K562 (cell line): ENCODE results near the gene GZMM. TPM values are rescaled to one million over a fixed set of nuclear protein-coding genes. Genes with fewer than 3 reads are reported as not detected.

ENCODE experiments used
- ARID4B ChIP-seq: sonication (generic); formaldehyde crosslinking; IDR thresholded peaks from 2 replicates; pipeline ENCODE4 v1.8.0; 2022; ENCODE audit warnings: mild to moderate bottlenecking, missing genetic modification reagents
- CBFA2T3 ChIP-seq: fragments of 450-650 bp; IDR thresholded peaks from 2 replicates; pipeline ENCODE4 v1.6.1; 2017
- E2F3 ChIP-seq: fragments of 250-450 bp; sonication (Bioruptor Pico); IDR thresholded peaks from 2 replicates; pipeline ENCODE4 v1.4.0; 2020; ENCODE audit warnings: mild to moderate bottlenecking
- E4F1 ChIP-seq: fragments of 250-450 bp; sonication (Bioruptor Pico); IDR thresholded peaks from 2 replicates; pipeline ENCODE4 v1.5.0; 2021; ENCODE audit warnings: mild to moderate bottlenecking, borderline replicate concordance
- ELF1 ChIP-seq: fragments of 200-800 bp; sonication (Bioruptor generic); IDR thresholded peaks from 2 replicates; pipeline ENCODE4 v1.6.1; 2016; ENCODE audit warnings: missing genetic modification characterization, missing compliant biosample characterization
- FOXK1 ChIP-seq: sonication (generic); formaldehyde crosslinking; IDR thresholded peaks from 2 replicates; pipeline ENCODE4 v1.8.0; 2022; ENCODE audit warnings: missing genetic modification reagents, mild to moderate bottlenecking, borderline replicate concordance
- HOMEZ ChIP-seq: fragments of 250-450 bp; sonication (Bioruptor Pico); IDR thresholded peaks from 2 replicates; pipeline ENCODE4 v1.4.0; 2020; ENCODE audit warnings: mild to moderate bottlenecking, moderate library complexity
- HSF4 ChIP-seq: fragments of 250-450 bp; sonication (Bioruptor Pico); IDR thresholded peaks from 2 replicates; pipeline ENCODE4 v2.1.2; 2022; ENCODE audit warnings: mild to moderate bottlenecking, moderate library complexity, borderline replicate concordance
- KDM2B ChIP-seq: fragments of 250-450 bp; sonication (Bioruptor Pico); IDR thresholded peaks from 2 replicates; pipeline ENCODE4 v1.8.0; 2021; ENCODE audit warnings: mild to moderate bottlenecking, moderate library complexity
- KLF6 ChIP-seq: fragments of 250-450 bp; sonication (Bioruptor Pico); IDR thresholded peaks from 2 replicates; pipeline ENCODE4 v1.4.0; 2020; ENCODE audit warnings: mild to moderate bottlenecking, moderate library complexity, borderline replicate concordance
- POLR2G ChIP-seq: fragments of 200-400 bp; formaldehyde crosslinking; IDR thresholded peaks from 2 replicates; pipeline ENCODE4 v1.6.1; 2017; ENCODE audit warnings: low read depth, mild to moderate bottlenecking, antibody characterized with exemption, low read length, moderate library complexity
- SNAPC5 ChIP-seq: fragments of 250-450 bp; sonication (Bioruptor Pico); IDR thresholded peaks from 2 replicates; pipeline ENCODE4 v1.8.0; 2021; ENCODE audit warnings: moderate library complexity, mild to moderate bottlenecking, inconsistent platforms
- SNIP1 ChIP-seq: fragments of 450-650 bp; IDR thresholded peaks from 2 replicates; pipeline ENCODE4 v1.7.1; 2017; ENCODE audit warnings: low read depth, mild to moderate bottlenecking
- SRSF3 ChIP-seq: fragments of 200-400 bp; formaldehyde crosslinking; IDR thresholded peaks from 2 replicates; pipeline ENCODE4 v1.6.1; 2016; ENCODE audit warnings: mild to moderate bottlenecking, low read length, moderate library complexity; ENCODE audit not compliant: insufficient read depth
- STAT5B ChIP-seq: fragments of 250-450 bp; sonication (Bioruptor Pico); IDR thresholded peaks from 2 replicates; pipeline ENCODE4 v1.8.0; 2021; ENCODE audit warnings: mild to moderate bottlenecking, inconsistent platforms
- TGIF2 ChIP-seq: sonication (generic); formaldehyde crosslinking; IDR thresholded peaks from 2 replicates; pipeline ENCODE4 v1.8.1; 2022; ENCODE audit warnings: mild to moderate bottlenecking, missing genetic modification reagents, moderate library complexity
- ZBED1 ChIP-seq: IDR thresholded peaks from 2 replicates; pipeline ENCODE4 v1.6.1; 2014
- ZNF24 ChIP-seq: fragments of 450-650 bp; IDR thresholded peaks from 2 replicates; pipeline ENCODE4 v1.6.1; 2016
- ZNF324 ChIP-seq: fragments of 250-450 bp; sonication (Bioruptor Pico); IDR thresholded peaks from 2 replicates; pipeline ENCODE4 v1.4.0; 2020; ENCODE audit warnings: mild to moderate bottlenecking
- ZNF717 ChIP-seq: fragments of 250-450 bp; sonication (Bioruptor Pico); IDR thresholded peaks from 2 replicates; pipeline ENCODE4 v1.5.0; 2021
- ZNF76 ChIP-seq: fragments of 250-450 bp; sonication (Bioruptor Pico); IDR thresholded peaks from 2 replicates; pipeline ENCODE4 v1.4.0; 2020; ENCODE audit warnings: mild to moderate bottlenecking, moderate library complexity, borderline replicate concordance
- ZNF764 ChIP-seq: fragments of 250-450 bp; sonication (Bioruptor Pico); IDR thresholded peaks from 2 replicates; pipeline ENCODE4 v1.4.0; 2020; ENCODE audit warnings: low read depth, mild to moderate bottlenecking, moderate library complexity
- polyA plus RNA-seq, 8 experiments: library from polyadenylated mRNA; depleted of rRNA in 4 of 8; stranded (reverse) in 5 of 8; unstranded in 3 of 8; fragments of >200 nt; fragmentation: Nextera tagmentation in 2 of 8; fragmentation: Illumina TruSeq in 1 of 8; extraction: Ambion mirVana in 2 of 8; extraction: Trizol in 1 of 8; gene quantifications; 2 replicates each; pipeline versions ENCODE4 v1.2.1 to v1.2.3, GENCODE V29; 2011 to 2014; ENCODE audit warnings: inconsistent platforms in 1 of 8, missing spikeins in 1 of 8
- total RNA-seq, 7 experiments: library from RNA; depleted of rRNA in 6 of 7; stranded (reverse); fragments of >200 nt in 6 of 7; fragmentation: Illumina TruSeq in 2 of 7; extraction: Trizol in 2 of 7; gene quantifications; 2 replicates each; pipeline versions ENCODE4 v1.2.1 to v1.2.3, GENCODE V29; 2011 to 2021; ENCODE audit warnings: low replicate concordance in 1 of 7

Gene GZMM
- total and polyA plus RNA-seq, 9 of the 15 experiments (the other 6 are each of a cell fraction or from before 2014, with no cell fraction given) = 0.08 to 2.6 (median 0.70) TPM; not detected in 2

- TF ChIP-seq E4F1 = no peak
- no peak for TF ChIP-seq E2F3 (CRISPR knock-in tag)
- no peak for TF ChIP-seq HSF4 (CRISPR knock-in tag)
- no peak for TF ChIP-seq SNAPC5 (CRISPR knock-in tag)
- 0 out of 2 replicates have a peak, but pooled peaks have one; percentile 70 for TF ChIP-seq KDM2B (CRISPR knock-in tag)
- no peak for TF ChIP-seq ZNF717 (CRISPR knock-in tag)
- 0 out of 2 replicates have a peak, but pooled peaks have one; percentile 41 for TF ChIP-seq ZNF324 (CRISPR knock-in tag)
- TF ChIP-seq ARID4B (CRISPR knock-in tag) = peak; percentile 39; the same call in 1 of the 2 replicates
- no peak for TF ChIP-seq HOMEZ (CRISPR knock-in tag)
- TF ChIP-seq ZNF764 (CRISPR knock-in tag) = no peak
- peak; percentile 67; the same call in 1 of the 2 replicates for TF ChIP-seq ELF1 (tag)
- peak; percentile 28; the same call in 1 of the 2 replicates for TF ChIP-seq KLF6
- no peak for TF ChIP-seq ZBED1
- no peak for TF ChIP-seq ZNF24
- TF ChIP-seq SRSF3 = no peak
- no peak for TF ChIP-seq ZNF76
- TF ChIP-seq POLR2G = peak; percentile 98
- TF ChIP-seq TGIF2 (CRISPR knock-in tag) = no peak
- TF ChIP-seq SNIP1 = no peak
- TF ChIP-seq FOXK1 = no peak
- peak; percentile 47; the same call in 1 of the 2 replicates for TF ChIP-seq CBFA2T3
- TF ChIP-seq STAT5B (CRISPR knock-in tag) = no peak
Measured at GRCh38 chr19:572140-572742, 28.4 kb downstream of the GZMM start, which contains the start of gene BSG (continued).
